Measurements from ENCODE around the gene PIGM.

The PIGM gene

GRCh38 chr1:159990005-159990404, 41.8 kb downstream of the PIGM start:
- WGBS, 2 donors (ENCODE audit: extremely low coverage in 2 of 2, insufficient read length in 2 of 2, insufficient replicate concordance in 1 of 2): no CpG with 5 or more reads among the region's 5 CpGs
- no peak overlapping the region for H4K91ac ChIP-seq (ENCODE audit: low read depth, low read length, poor library complexity)

GRCh38 chr1:159989581-159989980, 42.2 kb downstream of the PIGM start:
- H3K27me3 ChIP-seq (ENCODE audit: control insufficient read depth in 3 of 3, insufficient read depth in 3 of 3, low read depth in 1 of 3, low read length in 3 of 3): peaks cover 0 to 32% (median 0%) of the 10 kb centered on the region in 3 experiments
- no peak for DNase-seq (ENCODE audit: low spot score)
- H3K4me3 ChIP-seq (ENCODE audit: low read length in 2 of 2): no peak overlapping the region
- H4K8ac ChIP-seq (ENCODE audit: low read depth, low read length): no peak overlapping the region
- no peak overlapping the region for H3K4me2 ChIP-seq (ENCODE audit: insufficient read depth, low read length, poor library complexity, severe bottlenecking)
- H4K91ac ChIP-seq (ENCODE audit: low read depth, low read length, poor library complexity): no peak overlapping the region
- H3K4me1 ChIP-seq (ENCODE audit: control insufficient read depth in 2 of 2, insufficient read depth in 1 of 2, low read depth in 1 of 2, low read length in 2 of 2): peaks cover 0 to 2% of the 10 kb centered on the region in 2 donors
- no peak overlapping the region for H3K14ac ChIP-seq (ENCODE audit: low read length)
- H2BK15ac ChIP-seq (ENCODE audit: low read length): no peak overlapping the region
- no peaks in the 10 kb centered on the region for H3K36me3 ChIP-seq (replicated peaks in 1 of 2; ENCODE audit: control insufficient read depth in 2 of 2, insufficient read depth in 2 of 2, low read length in 2 of 2)
- H3K79me1 ChIP-seq (ENCODE audit: low read depth, low read length): no peaks in the 10 kb centered on the region
- no peak overlapping the region for H2BK120ac ChIP-seq (ENCODE audit: low read depth, low read length)
- H3K27ac ChIP-seq (replicated peaks; ENCODE audit: low read length): no peak overlapping the region
- H3K18ac ChIP-seq (ENCODE audit: low read length): no peak overlapping the region
- H2BK5ac ChIP-seq (ENCODE audit: low read length): no peak overlapping the region
- H3K9me3 ChIP-seq (replicated peaks in 1 of 2; ENCODE audit: control insufficient read depth in 2 of 2, insufficient read depth in 1 of 2, low read depth in 1 of 2, low read length in 2 of 2): no peaks in the 10 kb centered on the region
- H3K23ac ChIP-seq (ENCODE audit: low read depth, low read length, poor library complexity): no peak overlapping the region
- no CpG with 5 or more reads among the region's 3 CpGs for WGBS, 2 donors (ENCODE audit: extremely low coverage in 2 of 2, insufficient read length in 2 of 2, insufficient replicate concordance in 1 of 2)
- H2BK12ac ChIP-seq (ENCODE audit: low read length): no peak overlapping the region
- H3K9ac ChIP-seq (ENCODE audit: low read depth, low read length, poor library complexity): no peak overlapping the region
- H3K4ac ChIP-seq (ENCODE audit: low read length): no peak overlapping the region
- H2AFZ ChIP-seq (ENCODE audit: low read length): no peak overlapping the region
- no peak overlapping the region for H2AK5ac ChIP-seq (ENCODE audit: low read depth, low read length)

More at GRCh38 chr1:159990005-159990404, 41.8 kb downstream of the PIGM start:
- Histone ChIP-seq H3K36me3 (replicated peaks in 1 of 2; ENCODE audit: control insufficient read depth in 2 of 2, insufficient read depth in 2 of 2, low read length in 2 of 2) (no peaks in the 10 kb centered on the region), H3K9me3 (replicated peaks in 1 of 2; ENCODE audit: control insufficient read depth in 2 of 2, insufficient read depth in 1 of 2, low read depth in 1 of 2, low read length in 2 of 2) (no peaks in the 10 kb centered on the region), H3K4me1 (ENCODE audit: control insufficient read depth in 2 of 2, insufficient read depth in 1 of 2, low read depth in 1 of 2, low read length in 2 of 2) (peaks cover 0 to 2% of the 10 kb centered on the region in 2 donors), H3K18ac (ENCODE audit: low read length) (no peak overlapping the region), H4K8ac (ENCODE audit: low read depth, low read length) (no peak overlapping the region), H3K14ac (ENCODE audit: low read length) (no peak overlapping the region), H3K27me3 (ENCODE audit: control insufficient read depth in 3 of 3, insufficient read depth in 3 of 3, low read depth in 1 of 3, low read length in 3 of 3) (peaks cover 0 to 32% (median 0%) of the 10 kb centered on the region in 3 experiments), H3K23ac (ENCODE audit: low read depth, low read length, poor library complexity) (no peak overlapping the region), H3K4ac (ENCODE audit: low read length) (no peak overlapping the region), H3K4me2 (ENCODE audit: insufficient read depth, low read length, poor library complexity, severe bottlenecking) (no peak overlapping the region), H2BK120ac (ENCODE audit: low read depth, low read length) (no peak overlapping the region), H3K79me1 (ENCODE audit: low read depth, low read length) (no peaks in the 10 kb centered on the region), H2AK5ac (ENCODE audit: low read depth, low read length) (no peak overlapping the region), H3K9ac (ENCODE audit: low read depth, low read length, poor library complexity) (no peak overlapping the region), H2BK5ac (ENCODE audit: low read length) (no peak overlapping the region), H2BK12ac (ENCODE audit: low read length) (no peak overlapping the region), H3K4me3 (ENCODE audit: low read length in 2 of 2) (no peak overlapping the region), H2AFZ (ENCODE audit: low read length) (no peak overlapping the region), H3K27ac (replicated peaks; ENCODE audit: low read length) (no peak overlapping the region), H2BK15ac (ENCODE audit: low read length) (no peak overlapping the region)
- DNase-seq (ENCODE audit: low spot score): no peak

GRCh38 chr1:159988006-159988405, 43.8 kb downstream of the PIGM start:
- no CpG with 5 or more reads among the region's 1 CpG for WGBS, 2 donors (ENCODE audit: extremely low coverage in 2 of 2, insufficient read length in 2 of 2, insufficient replicate concordance in 1 of 2)
- Histone ChIP-seq H3K4me1 (ENCODE audit: control insufficient read depth in 2 of 2, insufficient read depth in 1 of 2, low read depth in 1 of 2, low read length in 2 of 2) (peaks cover 0 to 2% of the 10 kb centered on the region in 2 donors), H3K9me3 (replicated peaks in 1 of 2; ENCODE audit: control insufficient read depth in 2 of 2, insufficient read depth in 1 of 2, low read depth in 1 of 2, low read length in 2 of 2) (no peaks in the 10 kb centered on the region), H3K4ac (ENCODE audit: low read length) (no peak overlapping the region), H3K23ac (ENCODE audit: low read depth, low read length, poor library complexity) (no peak overlapping the region), H2BK5ac (ENCODE audit: low read length) (no peak overlapping the region), H3K18ac (ENCODE audit: low read length) (no peak overlapping the region), H3K27ac (replicated peaks; ENCODE audit: low read length) (no peak overlapping the region), H3K27me3 (ENCODE audit: control insufficient read depth in 3 of 3, insufficient read depth in 3 of 3, low read depth in 1 of 3, low read length in 3 of 3) (peaks cover 0 to 38% (median 0%) of the 10 kb centered on the region in 3 experiments), H4K8ac (ENCODE audit: low read depth, low read length) (no peak overlapping the region), H4K91ac (ENCODE audit: low read depth, low read length, poor library complexity) (no peak overlapping the region), H2BK120ac (ENCODE audit: low read depth, low read length) (no peak overlapping the region), H2BK12ac (ENCODE audit: low read length) (no peak overlapping the region), H2AK5ac (ENCODE audit: low read depth, low read length) (no peak overlapping the region), H2BK15ac (ENCODE audit: low read length) (no peak overlapping the region), H3K9ac (ENCODE audit: low read depth, low read length, poor library complexity) (no peak overlapping the region), H2AFZ (ENCODE audit: low read length) (no peak overlapping the region), H3K4me2 (ENCODE audit: insufficient read depth, low read length, poor library complexity, severe bottlenecking) (no peak overlapping the region), H3K36me3 (replicated peaks in 1 of 2; ENCODE audit: control insufficient read depth in 2 of 2, insufficient read depth in 2 of 2, low read length in 2 of 2) (no peaks in the 10 kb centered on the region), H3K4me3 (ENCODE audit: low read length in 2 of 2) (no peak overlapping the region), H3K14ac (ENCODE audit: low read length) (no peak overlapping the region), H3K79me1 (ENCODE audit: low read depth, low read length) (no peaks in the 10 kb centered on the region)
- DNase-seq (ENCODE audit: low spot score): no peak

GRCh38 chr1:159987186-159987585, 44.6 kb downstream of the PIGM start:
- Histone ChIP-seq H2BK15ac (ENCODE audit: low read length) (no peak overlapping the region), H3K27ac (replicated peaks; ENCODE audit: low read length) (no peak overlapping the region), H3K27me3 (ENCODE audit: control insufficient read depth in 3 of 3, insufficient read depth in 3 of 3, low read depth in 1 of 3, low read length in 3 of 3) (peaks cover 0 to 36% (median 0%) of the 10 kb centered on the region in 3 experiments), H2BK12ac (ENCODE audit: low read length) (no peak overlapping the region), H2AFZ (ENCODE audit: low read length) (no peak overlapping the region), H3K36me3 (replicated peaks in 1 of 2; ENCODE audit: control insufficient read depth in 2 of 2, insufficient read depth in 2 of 2, low read length in 2 of 2) (no peaks in the 10 kb centered on the region), H3K14ac (ENCODE audit: low read length) (no peak overlapping the region), H4K91ac (ENCODE audit: low read depth, low read length, poor library complexity) (no peak overlapping the region), H3K4ac (ENCODE audit: low read length) (no peak overlapping the region), H3K79me1 (ENCODE audit: low read depth, low read length) (no peaks in the 10 kb centered on the region), H3K23ac (ENCODE audit: low read depth, low read length, poor library complexity) (no peak overlapping the region), H3K4me2 (ENCODE audit: insufficient read depth, low read length, poor library complexity, severe bottlenecking) (no peak overlapping the region), H2BK5ac (ENCODE audit: low read length) (no peak overlapping the region), H3K18ac (ENCODE audit: low read length) (no peak overlapping the region), H3K9ac (ENCODE audit: low read depth, low read length, poor library complexity) (no peak overlapping the region), H3K9me3 (replicated peaks in 1 of 2; ENCODE audit: control insufficient read depth in 2 of 2, insufficient read depth in 1 of 2, low read depth in 1 of 2, low read length in 2 of 2) (no peaks in the 10 kb centered on the region), H4K8ac (ENCODE audit: low read depth, low read length) (no peak overlapping the region), H3K4me3 (ENCODE audit: low read length in 2 of 2) (no peak overlapping the region), H2BK120ac (ENCODE audit: low read depth, low read length) (no peak overlapping the region), H3K4me1 (ENCODE audit: control insufficient read depth in 2 of 2, insufficient read depth in 1 of 2, low read depth in 1 of 2, low read length in 2 of 2) (peaks cover 0 to under 1% of the 10 kb centered on the region in 2 donors), H2AK5ac (ENCODE audit: low read depth, low read length) (no peak overlapping the region)
- no peak for DNase-seq (ENCODE audit: low spot score)
- no CpG with 5 or more reads among the region's 4 CpGs for WGBS, 2 donors (ENCODE audit: extremely low coverage in 2 of 2, insufficient read length in 2 of 2, insufficient replicate concordance in 1 of 2)
